GM10266 (cell line): ENCODE data around the gene SLC35B2.

Source experiments
- DNase-seq: peaks from one replicate; pipeline ENCODE4 v3.0.0; 2012; ENCODE audit errors: extremely low spot score
- TF ChIP-seq, protein P1 (sequence below): IDR thresholded peaks from 2 replicates; pipeline ENCODE4 v1.5.1; 2012; ENCODE audit warnings: mild to moderate bottlenecking, low read depth; ENCODE audit not compliant: control insufficient read depth, insufficient read depth; ENCODE audit errors: missing control alignments

SLC35B2 gene

DNA sequence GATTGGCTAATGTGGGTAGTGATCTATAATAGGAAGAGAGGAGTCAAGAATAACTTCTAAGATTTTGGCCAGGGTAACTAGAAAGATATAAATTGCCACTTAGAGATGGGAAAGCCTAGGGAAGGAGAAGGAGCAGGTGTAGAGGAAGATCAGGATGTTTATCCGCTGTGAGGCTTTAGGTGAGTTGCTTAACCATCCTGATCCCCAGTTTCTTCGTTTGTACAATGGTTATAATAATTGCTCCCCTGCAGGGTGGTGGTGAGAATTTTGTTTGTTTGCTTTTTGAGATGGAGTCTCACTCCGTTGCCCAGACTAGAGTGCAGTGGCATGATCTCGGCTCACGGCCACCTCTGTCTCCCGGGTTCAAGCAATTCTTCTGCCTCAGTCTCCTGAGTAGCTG is 43.0 kb downstream of the SLC35B2 start:
- TF ChIP-seq, protein P1, sequence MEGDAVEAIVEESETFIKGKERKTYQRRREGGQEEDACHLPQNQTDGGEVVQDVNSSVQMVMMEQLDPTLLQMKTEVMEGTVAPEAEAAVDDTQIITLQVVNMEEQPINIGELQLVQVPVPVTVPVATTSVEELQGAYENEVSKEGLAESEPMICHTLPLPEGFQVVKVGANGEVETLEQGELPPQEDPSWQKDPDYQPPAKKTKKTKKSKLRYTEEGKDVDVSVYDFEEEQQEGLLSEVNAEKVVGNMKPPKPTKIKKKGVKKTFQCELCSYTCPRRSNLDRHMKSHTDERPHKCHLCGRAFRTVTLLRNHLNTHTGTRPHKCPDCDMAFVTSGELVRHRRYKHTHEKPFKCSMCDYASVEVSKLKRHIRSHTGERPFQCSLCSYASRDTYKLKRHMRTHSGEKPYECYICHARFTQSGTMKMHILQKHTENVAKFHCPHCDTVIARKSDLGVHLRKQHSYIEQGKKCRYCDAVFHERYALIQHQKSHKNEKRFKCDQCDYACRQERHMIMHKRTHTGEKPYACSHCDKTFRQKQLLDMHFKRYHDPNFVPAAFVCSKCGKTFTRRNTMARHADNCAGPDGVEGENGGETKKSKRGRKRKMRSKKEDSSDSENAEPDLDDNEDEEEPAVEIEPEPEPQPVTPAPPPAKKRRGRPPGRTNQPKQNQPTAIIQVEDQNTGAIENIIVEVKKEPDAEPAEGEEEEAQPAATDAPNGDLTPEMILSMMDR = no peak
- DNase-seq = no peak

DNA sequence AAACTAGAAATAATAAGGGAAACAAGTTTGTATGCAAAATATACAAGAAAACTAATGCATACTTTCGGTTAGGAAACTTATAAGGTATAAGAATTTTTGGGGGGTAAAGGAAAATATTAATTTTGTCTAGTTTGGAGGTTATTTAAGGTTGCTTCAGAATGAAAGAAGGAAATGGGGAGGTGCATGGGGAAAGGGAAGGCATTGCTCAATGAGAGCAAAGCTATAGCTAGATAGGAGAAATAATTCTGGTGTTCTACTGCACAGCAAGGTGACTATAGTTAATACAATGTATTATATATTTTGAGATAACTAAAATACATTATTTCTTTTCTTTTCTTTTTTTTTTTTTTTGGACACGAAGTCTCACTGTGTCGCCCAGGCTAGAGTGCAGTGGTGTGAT is 46.0 kb downstream of the SLC35B2 start:
- no peak for DNase-seq
- TF ChIP-seq, protein P1 = no peak

DNA sequence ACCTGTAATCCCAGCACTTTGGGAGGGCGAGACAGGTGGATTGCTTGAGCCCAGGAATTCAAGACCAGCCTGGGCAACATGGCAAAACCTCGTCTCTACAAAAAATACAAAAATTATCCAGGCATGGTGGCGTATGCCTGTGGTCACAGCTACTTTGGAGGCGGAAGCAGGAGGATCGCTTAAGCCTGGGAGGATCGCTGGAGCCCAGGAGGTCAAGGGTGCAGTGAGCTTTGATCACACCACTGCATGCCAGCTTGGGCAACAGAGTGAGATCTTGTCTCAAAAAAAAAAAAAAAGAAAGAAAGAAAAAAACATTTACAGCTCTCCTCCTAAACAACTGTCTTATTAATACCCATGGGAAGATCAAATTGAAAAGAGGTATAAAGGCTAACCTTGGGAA is 49.4 kb downstream of the SLC35B2 start:
- DNase-seq = no peak
- TF ChIP-seq, protein P1 = no peak
